Measurements from ENCODE around the gene ZNF366. TPM values are rescaled to one million over a fixed set of nuclear protein-coding genes. Genes with fewer than 3 reads are reported as not detected.

The ZNF366 gene
- polyA plus RNA-seq, 3 donors = 0.05 to 1.2 (median 0.76) TPM

- Histone ChIP-seq H2AFZ (ENCODE audit: insufficient read depth, low read depth, low read length, poor library complexity, severe bottlenecking) (no peak overlapping the region), H3K4me3 (replicated peaks in 1 of 3; ENCODE audit: low read depth in 2 of 3, low read length in 3 of 3) (no peak overlapping the region), H3K36me3 (replicated peaks in 1 of 2; ENCODE audit: control insufficient read depth in 1 of 2, insufficient read depth in 2 of 2, low read length in 2 of 2) (no peaks in the 10 kb centered on the region), H3K4me2 (replicated peaks; ENCODE audit: extremely low read depth, low read length, poor library complexity, severe bottlenecking) (no peak overlapping the region), H3K27ac (ENCODE audit: low read depth in 1 of 2, low read length in 2 of 2) (no peak overlapping the region), H3K4me1 (ENCODE audit: control insufficient read depth in 1 of 2, insufficient read depth in 2 of 2, low read length in 2 of 2) (peaks cover 27 to 31% of the 10 kb centered on the region in 2 donors), H3K9ac (ENCODE audit: insufficient read depth, low read length, poor library complexity, severe bottlenecking) (no peak overlapping the region), H4K20me1 (ENCODE audit: insufficient read depth, low read length) (no peaks in the 10 kb centered on the region), H3K79me2 (ENCODE audit: insufficient read depth, low read length) (no peaks in the 10 kb centered on the region), H3K27me3 (ENCODE audit: control insufficient read depth in 2 of 2, insufficient read depth in 2 of 2, low read length in 2 of 2) (no peaks in the 10 kb centered on the region), H3K9me3 (replicated peaks in 1 of 2; ENCODE audit: control insufficient read depth in 1 of 2, insufficient read depth in 1 of 2, low read length in 2 of 2) (no peaks in the 10 kb centered on the region)
- no peak for DNase-seq
- no peak for TF ChIP-seq CTCF (IDR thresholded peaks at IDR 0.05)
- peaks cover 0 to 4% (median 0%) of the 10 kb centered on the region in 3 donors for H3K27me3 Mint-ChIP-seq (ENCODE audit: low read depth in 3 of 3)
- no peak overlapping the region for H3K27ac Mint-ChIP-seq
- no CpG with 5 or more reads among the region's 3 CpGs for WGBS (ENCODE audit: insufficient coverage)
- H3K9me3 Mint-ChIP-seq = no peaks in the 10 kb centered on the region
- H3K36me3 Mint-ChIP-seq = peaks cover 0 to 8% of the 10 kb centered on the region in 2 donors
- H3K4me3 Mint-ChIP-seq = no peak overlapping the region
- peaks cover 30% of the 10 kb centered on the region for H3K4me1 Mint-ChIP-seq
- intact Hi-C loops (cut with micrococcal nuclease) = no loop called here
Measured at GRCh38 chr5:72501488-72501887, 5.7 kb downstream of the ZNF366 start.

GRCh38 chr5:72499730-72500129, 7.5 kb downstream of the ZNF366 start:
- H3K4me1 Mint-ChIP-seq = peaks cover 13% of the 10 kb centered on the region
- no peak overlapping the region for H3K27ac Mint-ChIP-seq
- Histone ChIP-seq H3K4me3 (replicated peaks in 1 of 3; ENCODE audit: low read depth in 2 of 3, low read length in 3 of 3) (no peak overlapping the region), H3K4me1 (ENCODE audit: control insufficient read depth in 1 of 2, insufficient read depth in 2 of 2, low read length in 2 of 2) (peaks cover 11 to 14% of the 10 kb centered on the region in 2 donors), H3K9me3 (replicated peaks in 1 of 2; ENCODE audit: control insufficient read depth in 1 of 2, insufficient read depth in 1 of 2, low read length in 2 of 2) (no peaks in the 10 kb centered on the region), H3K4me2 (replicated peaks; ENCODE audit: extremely low read depth, low read length, poor library complexity, severe bottlenecking) (no peak overlapping the region), H3K36me3 (replicated peaks in 1 of 2; ENCODE audit: control insufficient read depth in 1 of 2, insufficient read depth in 2 of 2, low read length in 2 of 2) (no peaks in the 10 kb centered on the region), H2AFZ (ENCODE audit: insufficient read depth, low read depth, low read length, poor library complexity, severe bottlenecking) (no peak overlapping the region), H4K20me1 (ENCODE audit: insufficient read depth, low read length) (no peaks in the 10 kb centered on the region), H3K79me2 (ENCODE audit: insufficient read depth, low read length) (no peaks in the 10 kb centered on the region), H3K27me3 (ENCODE audit: control insufficient read depth in 2 of 2, insufficient read depth in 2 of 2, low read length in 2 of 2) (no peaks in the 10 kb centered on the region), H3K9ac (ENCODE audit: insufficient read depth, low read length, poor library complexity, severe bottlenecking) (no peak overlapping the region), H3K27ac (ENCODE audit: low read depth in 1 of 2, low read length in 2 of 2) (no peak overlapping the region)
- no peaks in the 10 kb centered on the region for H3K9me3 Mint-ChIP-seq
- no peak overlapping the region for H3K4me3 Mint-ChIP-seq
- TF ChIP-seq CTCF (IDR thresholded peaks at IDR 0.05) = no peak
- peaks cover 0 to 3% (median 0%) of the 10 kb centered on the region in 3 donors for H3K27me3 Mint-ChIP-seq (ENCODE audit: low read depth in 3 of 3)
- intact Hi-C loops (cut with micrococcal nuclease) = no loop called here
- WGBS (ENCODE audit: insufficient coverage) = 100% methylated on average over 8 of the region's 12 CpGs
- no peak for DNase-seq
- peaks cover 0 to 8% of the 10 kb centered on the region in 2 donors for H3K36me3 Mint-ChIP-seq

All from CD14-positive monocyte (primary cell).